GM18951 (cell line): ENCODE data around the gene NR5A2.

ENCODE experiments used
- POLR2A ChIP-seq: IDR thresholded peaks from 4 replicates; pipeline ENCODE4 v1.6.1; 2011; ENCODE audit warnings: mild to moderate bottlenecking; ENCODE audit not compliant: insufficient read length, insufficient read depth; ENCODE audit errors: extremely low read depth
- in situ Hi-C: fragments of 300-500 bp; cut with MboI; formaldehyde crosslinking; loops from one replicate; pipeline ENCODE4 v1.12.0; 2022; ENCODE audit warnings: low sequenced_read_pairs, mixed read lengths, inconsistent platforms; ENCODE audit not compliant: unreplicated experiment

The NR5A2 gene

DNA sequence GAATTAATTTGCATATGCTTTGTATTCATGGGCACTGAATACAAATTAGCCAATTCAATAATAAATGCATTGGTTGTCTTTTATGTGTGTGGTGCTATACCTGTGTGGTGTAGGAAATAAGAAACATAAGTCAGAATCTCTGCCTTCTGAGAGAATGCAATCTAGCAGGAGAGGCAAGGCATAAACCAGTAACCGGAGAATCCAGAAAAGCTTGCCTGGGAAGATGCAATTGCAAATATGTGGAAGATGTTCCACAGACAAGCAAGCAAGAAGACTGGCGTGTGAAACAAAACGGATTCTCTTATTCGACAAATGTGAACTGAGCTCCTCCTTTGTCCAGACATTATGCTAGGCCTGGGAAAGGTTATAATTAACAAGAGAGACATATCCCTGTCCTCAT lies 134.3 kb downstream of the NR5A2 start:
- no peak for TF ChIP-seq POLR2A
- in situ Hi-C loops: no loop called here

DNA sequence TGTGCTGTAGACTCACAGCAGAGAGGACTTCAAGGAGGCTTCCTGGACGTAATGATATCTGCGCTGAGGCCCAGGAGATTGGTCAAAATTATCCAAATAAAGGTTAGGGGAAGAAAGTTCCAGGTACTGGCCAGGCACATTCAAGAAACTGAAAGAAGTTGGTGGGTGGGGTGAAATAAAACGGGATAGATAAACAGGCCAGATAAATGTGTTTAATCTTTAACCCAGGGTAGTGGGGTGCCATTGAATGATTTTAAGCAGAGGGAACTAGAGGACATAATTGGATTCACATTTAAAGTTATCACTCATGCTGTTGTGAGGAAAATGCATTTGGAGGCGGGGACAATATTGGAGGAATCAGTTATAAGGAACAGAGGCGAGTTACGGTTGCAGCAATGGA lies 134.7 kb downstream of the NR5A2 start:
- no peak for TF ChIP-seq POLR2A
- in situ Hi-C loops: no loop called here

DNA sequence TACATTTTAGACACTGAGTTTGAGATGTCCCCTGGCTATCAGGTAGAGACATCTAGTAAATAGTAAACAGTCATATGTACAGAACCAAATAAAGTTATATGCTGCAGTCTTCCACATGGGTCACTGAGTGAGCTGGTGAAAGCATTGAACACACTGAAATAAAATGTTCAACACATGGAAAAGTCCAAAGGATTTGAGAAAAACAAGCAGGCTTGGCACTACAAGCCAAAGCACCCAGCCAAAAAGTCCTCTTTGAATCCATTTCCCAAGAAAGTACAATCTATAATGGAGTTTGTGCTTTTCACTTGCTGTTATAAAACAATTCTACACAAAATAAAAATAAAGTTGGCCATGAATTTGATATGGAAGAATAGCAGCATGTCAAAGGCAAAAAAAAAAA lies 135.4 kb downstream of the NR5A2 start:
- in situ Hi-C loops: no loop called here
- TF ChIP-seq POLR2A: no peak

DNA sequence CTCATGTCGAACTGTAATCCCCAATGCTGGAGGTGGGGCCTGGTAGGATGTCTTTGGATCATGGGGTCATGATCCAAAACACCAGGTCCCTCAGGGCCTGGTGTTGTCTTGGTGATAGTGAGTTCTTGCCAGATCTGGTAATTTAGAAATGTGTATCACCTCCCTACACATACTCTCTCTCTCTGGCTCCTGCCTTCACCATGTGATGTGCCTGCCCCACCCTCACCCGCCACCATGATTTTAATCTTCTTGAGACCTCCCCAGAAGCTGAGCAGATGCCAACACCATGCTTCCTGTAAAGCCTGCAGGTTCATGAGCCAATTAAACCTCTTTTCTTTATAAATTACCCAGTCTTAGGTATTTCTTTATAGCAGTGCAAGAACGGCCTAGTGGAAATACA lies 136.4 kb downstream of the NR5A2 start:
- in situ Hi-C loops: no loop called here

DNA sequence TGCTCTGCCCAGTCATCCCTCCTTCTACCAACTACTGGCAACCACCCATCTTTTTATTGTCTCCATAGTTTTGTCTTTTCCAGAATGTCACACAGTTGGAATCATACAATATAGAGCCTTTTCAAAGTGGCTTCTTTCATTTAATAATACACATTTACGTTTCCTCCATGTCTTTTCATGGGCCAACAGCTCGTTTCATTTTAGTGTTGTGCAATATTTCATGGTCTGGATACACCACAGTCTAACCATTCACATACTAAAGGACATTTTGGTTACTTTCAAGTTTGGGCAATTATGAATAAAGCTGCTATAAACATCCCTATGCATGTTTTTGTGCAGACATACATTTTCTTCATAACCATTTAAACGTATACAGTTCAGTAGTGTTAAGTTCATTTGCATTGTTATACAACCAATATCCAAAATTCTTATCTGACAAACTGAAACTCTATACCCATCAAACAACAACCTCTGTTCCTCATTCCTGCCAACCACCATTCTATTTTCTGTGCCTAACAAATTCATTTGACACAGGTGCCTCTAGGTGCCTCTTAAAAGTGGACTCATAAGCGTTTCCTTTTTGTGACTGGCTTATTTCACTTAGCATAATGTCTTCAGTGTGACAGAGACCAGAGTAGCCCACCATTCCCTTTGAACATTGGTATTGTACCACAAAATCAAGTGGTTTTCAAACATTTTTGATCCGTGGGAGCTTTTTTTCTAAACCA lies 138.1 kb downstream of the NR5A2 start:
- in situ Hi-C loops: no loop called here
- TF ChIP-seq POLR2A: no peak

More for the DNA sequence above, 136.4 kb downstream of the NR5A2 start:
- no peak for TF ChIP-seq POLR2A

DNA sequence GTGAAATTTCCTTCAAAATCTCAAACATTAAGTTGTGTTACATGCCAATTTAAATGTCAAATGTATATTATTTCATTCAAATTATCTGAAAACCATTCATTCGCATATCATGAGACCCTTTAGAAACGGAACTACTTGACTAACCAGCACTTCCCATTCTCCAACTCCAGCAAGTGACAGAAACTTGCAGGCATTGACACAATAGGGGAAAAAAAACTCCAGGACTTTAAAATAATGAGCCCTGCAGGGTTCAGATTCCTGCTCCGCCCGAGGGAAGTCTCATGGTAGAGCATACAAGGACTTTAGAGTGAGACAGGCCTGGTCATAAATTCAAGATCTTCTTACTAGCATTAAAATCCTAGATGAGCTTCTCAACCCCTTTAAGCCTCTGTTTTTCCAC lies 138.9 kb downstream of the NR5A2 start:
- in situ Hi-C loops: no loop called here
- no peak for TF ChIP-seq POLR2A

DNA sequence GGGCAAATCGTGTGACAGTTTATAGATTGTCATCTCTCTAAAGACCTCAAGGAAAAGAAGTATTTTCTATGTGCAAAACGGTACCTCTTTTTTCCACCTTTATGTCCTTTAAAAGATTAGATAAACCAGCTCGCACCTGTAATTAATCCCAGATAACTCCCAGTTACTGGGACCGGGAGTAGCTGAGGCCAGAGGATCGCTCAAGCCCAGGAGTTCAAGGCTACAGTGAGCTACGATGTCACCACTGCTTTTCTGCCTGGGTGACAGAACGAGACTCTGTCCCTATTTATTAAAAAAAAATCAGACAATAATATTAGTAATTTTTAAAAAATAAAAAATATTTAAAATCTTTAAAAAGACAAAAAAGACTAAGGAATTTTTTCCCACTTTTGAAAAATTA lies 141.4 kb downstream of the NR5A2 start:
- in situ Hi-C loops: no loop called here
- TF ChIP-seq POLR2A: no peak

DNA sequence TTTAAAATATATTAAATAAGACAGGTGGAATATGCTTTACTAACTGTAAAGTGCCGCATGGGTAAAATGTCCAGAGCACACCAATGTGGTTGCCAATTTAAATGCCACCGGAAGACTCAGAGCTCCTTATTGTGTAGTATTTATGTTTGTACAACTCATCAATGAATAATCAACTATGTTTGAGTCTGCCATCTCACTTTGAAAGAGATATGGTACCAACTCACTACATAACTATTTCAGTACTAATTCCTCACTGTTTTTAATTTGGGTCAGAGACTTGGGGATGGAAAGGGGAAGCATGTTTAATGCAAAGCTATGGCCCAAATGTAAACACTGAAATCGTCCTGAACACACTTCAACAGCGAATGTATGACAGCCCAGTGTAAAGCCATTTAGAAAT lies 144.8 kb downstream of the NR5A2 start:
- TF ChIP-seq POLR2A: no peak

DNA sequence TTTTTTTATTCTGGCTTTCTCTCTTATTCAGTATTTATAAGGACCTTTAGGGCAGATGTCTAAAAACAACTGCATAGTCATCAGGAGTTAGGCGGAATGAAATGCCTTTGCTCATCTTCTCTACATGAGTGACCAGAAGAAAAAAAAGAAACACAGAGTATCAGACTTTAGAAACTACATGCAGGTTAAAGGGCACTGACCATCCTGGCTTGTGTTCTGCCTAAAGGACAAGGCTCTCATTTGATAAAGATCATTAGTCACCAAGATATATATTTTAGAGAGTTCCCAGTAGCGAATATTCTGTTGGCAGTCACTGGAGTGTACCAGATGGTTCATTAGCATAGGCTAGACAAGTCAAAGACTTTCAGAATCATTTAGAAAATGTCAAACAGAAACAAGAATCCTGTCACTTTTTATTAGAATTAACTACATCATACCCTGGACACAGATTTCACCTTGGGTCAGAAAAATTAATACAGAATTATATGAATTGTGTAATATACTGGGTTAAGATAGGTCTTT lies 145.6 kb downstream of the NR5A2 start:
- no peak for TF ChIP-seq POLR2A
- in situ Hi-C loops: no loop called here

More for the DNA sequence above, 144.8 kb downstream of the NR5A2 start:
- in situ Hi-C loops: no loop called here

DNA sequence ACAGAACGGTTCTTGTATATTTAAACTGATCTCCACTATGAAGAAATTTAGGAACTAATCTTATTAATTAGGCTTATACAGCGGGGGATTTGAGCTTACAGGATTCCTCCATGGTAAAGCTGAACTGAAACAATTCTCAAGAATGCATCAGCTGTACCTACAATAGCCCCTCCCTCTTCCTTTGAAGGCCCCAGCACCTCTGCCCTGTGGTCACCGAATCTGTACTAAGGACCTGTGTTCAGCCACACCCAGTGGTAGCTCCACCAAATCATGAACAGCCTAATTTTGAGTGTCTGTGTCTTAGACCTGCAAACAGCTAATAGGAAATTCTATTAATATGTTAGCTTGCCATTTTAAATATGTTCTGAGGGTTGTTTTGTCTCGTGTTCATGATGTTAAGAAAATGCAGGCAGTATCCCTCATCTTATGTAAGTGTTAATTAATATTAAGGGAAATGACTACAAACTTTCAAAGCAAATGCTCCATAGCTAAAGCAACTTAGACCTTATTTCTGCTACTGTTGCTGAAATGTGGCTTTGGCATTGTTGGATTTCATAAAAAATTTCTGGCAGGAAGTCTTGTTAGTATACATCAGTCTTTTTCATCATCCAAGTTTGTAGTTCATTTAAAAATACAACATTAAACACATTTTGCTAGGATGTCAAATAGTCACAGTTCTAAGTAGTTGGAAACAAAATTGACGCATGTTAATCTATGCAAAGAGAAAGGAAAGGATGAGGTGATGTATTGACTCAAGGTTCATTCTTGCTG lies 147.2 kb downstream of the NR5A2 start:
- in situ Hi-C loops: no loop called here
- TF ChIP-seq POLR2A: no peak

DNA sequence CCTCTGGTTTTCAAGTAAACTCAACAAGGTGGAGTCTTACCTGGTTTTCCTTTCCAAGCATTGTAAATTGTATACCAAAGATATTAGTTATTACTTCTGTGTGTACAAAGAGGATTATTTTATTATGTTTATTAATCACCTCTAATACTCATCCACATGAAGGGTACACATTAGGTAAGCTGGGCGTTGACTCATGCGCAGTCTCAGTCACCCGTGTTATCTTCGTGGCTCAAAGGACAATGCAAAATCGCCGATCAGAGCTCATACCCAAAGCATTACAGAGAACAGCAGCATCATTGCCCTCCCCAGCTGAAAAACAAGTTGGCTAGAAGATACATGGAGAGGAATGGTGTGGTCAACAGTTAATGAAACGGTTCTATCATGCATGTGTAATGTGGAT lies 148.7 kb downstream of the NR5A2 start:
- in situ Hi-C loops: no loop called here
- no peak for TF ChIP-seq POLR2A

DNA sequence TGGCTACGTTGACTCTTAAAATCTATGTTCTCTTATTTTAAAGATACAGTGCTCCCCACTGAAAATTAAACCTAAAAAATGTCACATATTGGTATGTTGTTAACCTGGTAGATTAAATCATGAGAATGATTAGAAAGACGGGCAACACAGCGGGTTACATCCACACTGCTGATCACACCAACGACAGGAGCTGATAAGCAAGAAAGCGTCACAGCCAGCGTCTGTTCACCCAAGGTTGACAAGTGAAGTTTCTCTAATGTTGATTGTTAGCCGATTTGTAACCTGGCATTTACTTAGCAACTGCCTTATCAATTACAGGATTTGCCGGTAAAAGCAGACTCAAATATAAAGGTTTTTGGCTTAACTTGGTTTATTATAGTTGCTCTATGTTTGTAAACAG lies 149.3 kb downstream of the NR5A2 start:
- no peak for TF ChIP-seq POLR2A
- in situ Hi-C loops: no loop called here

DNA sequence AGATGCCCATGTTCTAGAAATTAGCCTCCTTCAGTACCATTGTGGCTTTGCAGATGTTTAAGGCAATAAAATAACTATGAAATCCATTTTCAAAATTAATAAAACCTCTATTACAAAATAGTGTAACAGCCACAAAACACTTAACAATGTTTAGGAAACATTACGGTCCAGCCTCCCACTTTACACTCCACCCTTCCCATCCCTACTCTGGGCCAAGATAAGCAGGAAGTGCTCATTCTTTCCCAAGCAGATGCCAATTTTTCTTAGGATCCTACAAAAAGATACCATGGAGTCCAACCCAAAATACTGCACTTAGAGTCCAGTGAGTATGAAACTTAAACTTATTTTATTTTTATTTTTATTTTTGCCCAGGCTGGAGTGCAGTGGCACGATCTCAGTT lies 150.8 kb downstream of the NR5A2 start:
- no peak for TF ChIP-seq POLR2A
- in situ Hi-C loops: no loop called here
